Activated T-helper 2 cell treated with anti-CD3 and anti-CD28 coated beads, Interferon-gamma antibody, Interleukin-2, Interleukin-4, amounts not matched to agents 10 μg/mL and 5 μg/mL and 100 μg/mL, durations not matched to agents 14 hours and 24 hours and 36 hours (primary cell): ENCODE measurements around the gene TMEM207. TPM values are rescaled to one million over a fixed set of nuclear protein-coding genes. Genes with fewer than 3 reads are reported as not detected.

Source experiments
- DNase-seq: peaks from one replicate; pipeline ENCODE4 v3.0.0; 2021; ENCODE audit warnings: low spot score
- H3K27ac Mint-ChIP-seq: one replicate; pipeline ENCODE4 v1.8.0; 2021; ENCODE audit warnings: mixed read lengths
- H3K27me3 Mint-ChIP-seq: one replicate; pipeline ENCODE4 v1.8.0; 2021; ENCODE audit warnings: low read depth, mixed read lengths
- H3K36me3 Mint-ChIP-seq: one replicate; pipeline ENCODE4 v1.8.0; 2021; ENCODE audit warnings: low read depth, mixed read lengths
- H3K4me1 Mint-ChIP-seq: one replicate; pipeline ENCODE4 v1.8.0; 2021; ENCODE audit warnings: low read depth, mixed read lengths
- H3K4me3 Mint-ChIP-seq: one replicate; pipeline ENCODE4 v1.8.0; 2021; ENCODE audit warnings: low read depth, mild to moderate bottlenecking, moderate library complexity, mixed read lengths
- H3K9me3 Mint-ChIP-seq: one replicate; pipeline ENCODE4 v1.8.0; 2021; ENCODE audit warnings: mixed read lengths
- intact Hi-C: fragments of 100-400 bp; cut with micrococcal nuclease; formaldehyde crosslinking; loops from one replicate; pipeline ENCODE4 v1.15.1; 2023
- total RNA-seq: library from RNA; stranded (reverse); gene quantifications from 2 replicates; pipeline ENCODE4 v1.2.3, GENCODE V29; 2022

TMEM207 gene
- total RNA-seq, 1 donor from 2014 or later, result not detected

DNA sequence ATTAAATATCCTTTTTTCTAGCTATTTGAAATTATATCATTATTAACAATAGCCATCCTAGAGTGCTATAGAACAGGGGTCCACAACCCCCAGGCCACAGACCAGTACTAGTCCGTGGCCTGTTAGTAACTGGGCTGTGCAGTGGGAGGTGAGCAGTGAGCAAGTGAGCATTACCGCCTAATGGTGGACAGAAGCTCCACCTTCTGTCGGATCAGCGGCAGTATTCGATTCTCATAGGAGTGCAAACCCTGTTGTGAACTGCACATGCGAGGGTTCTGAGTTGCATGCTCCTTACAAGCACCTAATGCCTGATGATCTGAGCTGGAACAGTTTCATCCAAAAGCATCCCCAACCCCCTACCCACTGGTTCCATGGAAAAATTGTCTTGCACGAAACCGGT lies 50.0 kb downstream of the TMEM207 start:
- H3K9me3 Mint-ChIP-seq, result no peaks in the 10 kb centered on the region
- DNase-seq, result no peak
- H3K4me3 Mint-ChIP-seq, result no peak overlapping the region
- H3K27ac Mint-ChIP-seq, result no peak overlapping the region
- intact Hi-C loops, result no loop called here
- peaks cover 3% of the 10 kb centered on the region for H3K27me3 Mint-ChIP-seq
- H3K4me1 Mint-ChIP-seq, result no peaks in the 10 kb centered on the region
- H3K36me3 Mint-ChIP-seq, result no peaks in the 10 kb centered on the region

DNA sequence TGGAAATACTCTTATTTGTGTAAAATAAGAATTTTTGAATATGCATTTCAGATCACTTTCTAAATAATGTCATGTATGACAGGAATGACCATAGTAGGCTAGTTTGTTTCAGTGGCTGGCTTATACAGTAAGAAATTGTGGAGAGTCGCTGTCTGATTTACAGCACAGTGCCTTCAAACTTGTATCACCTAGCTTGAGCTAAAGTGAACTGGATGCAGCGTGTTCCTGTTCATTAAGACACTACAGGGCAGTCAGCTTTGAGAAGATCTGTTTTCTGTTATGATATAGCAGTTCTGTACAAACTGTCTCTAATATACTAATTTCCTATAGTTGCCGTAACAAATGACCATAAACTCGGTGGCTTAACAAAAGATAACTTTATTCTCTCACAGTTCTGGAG lies 51.8 kb downstream of the TMEM207 start:
- H3K4me1 Mint-ChIP-seq, result no peaks in the 10 kb centered on the region
- no peaks in the 10 kb centered on the region for H3K36me3 Mint-ChIP-seq
- H3K9me3 Mint-ChIP-seq, result no peaks in the 10 kb centered on the region
- H3K4me3 Mint-ChIP-seq, result no peak overlapping the region
- H3K27me3 Mint-ChIP-seq, result peaks cover 7% of the 10 kb centered on the region
- DNase-seq, result no peak
- intact Hi-C loops, result no loop called here
- H3K27ac Mint-ChIP-seq, result no peak overlapping the region

DNA sequence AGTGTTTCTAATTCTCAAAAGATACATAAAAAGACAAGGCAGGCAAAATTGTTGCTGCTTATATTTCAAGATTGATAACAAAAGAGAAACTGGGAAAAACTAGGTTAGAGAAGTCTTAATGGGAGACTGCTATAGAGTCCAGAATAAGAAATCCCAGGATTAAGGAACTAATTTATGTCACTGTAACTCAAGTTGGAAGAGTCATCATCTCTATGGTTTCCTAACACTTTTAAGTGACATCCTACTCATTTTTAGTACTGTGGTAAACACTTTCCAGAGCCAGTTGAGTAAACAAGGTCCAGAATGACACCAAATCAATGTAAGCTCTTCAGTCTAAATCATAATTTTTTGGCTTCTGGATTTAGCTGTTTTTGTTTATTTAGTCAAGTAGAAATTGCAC lies 53.7 kb downstream of the TMEM207 start:
- DNase-seq, result no peak
- no peaks in the 10 kb centered on the region for H3K36me3 Mint-ChIP-seq
- intact Hi-C loops, result no loop called here
- no peak overlapping the region for H3K4me3 Mint-ChIP-seq
- no peaks in the 10 kb centered on the region for H3K9me3 Mint-ChIP-seq
- H3K27ac Mint-ChIP-seq, result no peak overlapping the region
- H3K27me3 Mint-ChIP-seq, result peaks cover 10% of the 10 kb centered on the region
- H3K4me1 Mint-ChIP-seq, result no peaks in the 10 kb centered on the region

DNA sequence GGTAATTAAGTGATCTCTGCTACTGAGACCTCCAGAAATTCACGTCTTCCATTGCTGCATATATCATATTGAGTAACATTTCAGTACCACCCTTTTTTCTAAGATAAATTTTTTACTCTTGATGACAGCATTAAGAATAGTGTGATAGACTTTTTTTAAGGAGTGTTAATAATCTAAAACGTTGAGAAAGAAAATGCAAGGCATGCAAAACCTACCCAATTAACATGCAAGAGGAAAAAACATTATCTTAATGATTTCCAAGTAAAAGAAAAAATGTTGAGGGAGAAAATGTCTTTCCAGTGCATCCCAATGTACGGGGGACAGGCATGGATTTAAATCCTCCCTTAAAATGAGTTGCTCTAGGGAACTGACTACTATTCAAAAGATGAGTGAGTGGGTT lies 61.0 kb downstream of the TMEM207 start:
- intact Hi-C loops, result no loop called here
- H3K4me1 Mint-ChIP-seq, result no peaks in the 10 kb centered on the region
- H3K27me3 Mint-ChIP-seq, result peaks cover 14% of the 10 kb centered on the region
- H3K27ac Mint-ChIP-seq, result no peak overlapping the region
- H3K36me3 Mint-ChIP-seq, result no peaks in the 10 kb centered on the region
- no peaks in the 10 kb centered on the region for H3K9me3 Mint-ChIP-seq
- no peak overlapping the region for H3K4me3 Mint-ChIP-seq
- DNase-seq, result no peak

DNA sequence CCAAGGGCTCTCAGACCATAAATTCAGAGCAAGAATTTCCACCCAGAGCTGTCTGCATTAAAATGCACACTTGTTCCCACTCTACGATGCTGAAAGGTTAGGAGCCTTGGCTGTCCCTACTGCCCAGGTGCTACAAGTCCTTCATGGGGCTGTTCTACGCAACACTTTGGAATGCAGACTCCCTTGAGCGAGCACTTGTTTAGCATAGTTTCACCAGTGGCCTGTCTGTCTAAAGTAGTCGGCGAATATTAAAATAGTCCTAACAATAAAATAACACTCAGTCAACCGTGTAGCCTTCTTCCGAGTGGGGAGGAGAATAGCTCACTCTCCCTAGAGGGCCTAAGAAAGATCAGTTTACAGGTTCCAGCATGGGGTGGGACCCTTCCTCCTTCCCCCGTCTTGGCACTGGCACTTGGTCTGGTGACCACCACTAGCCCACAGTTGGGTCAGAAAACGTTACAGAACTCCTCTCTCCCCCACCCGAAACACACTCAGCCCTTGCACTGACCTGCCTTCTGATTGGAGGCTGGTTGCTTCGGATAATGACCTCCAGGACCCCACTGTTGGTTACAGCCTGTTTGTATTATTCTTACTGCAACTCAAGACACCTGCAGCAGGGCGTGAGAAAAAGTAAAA lies 62.0 kb downstream of the TMEM207 start, which contains the start of gene CLDN16:
Gene CLDN16, plus strand, starts transcription at position 586 of the 636 bp plus-strand sequence. CDS start 167 bp downstream, outside the sequence.
- intact Hi-C loops, result no loop called here
- no peak for DNase-seq
- Mint-ChIP-seq H3K4me1 (no peaks in the 10 kb centered on the region), H3K36me3 (no peaks in the 10 kb centered on the region), H3K4me3 (no peak within 1 kb of the TSS), H3K9me3 (no peaks in the 10 kb centered on the region), H3K27ac (no peak within 1 kb of the TSS), H3K27me3 (peaks cover 10% of the 10 kb centered on the region)

DNA sequence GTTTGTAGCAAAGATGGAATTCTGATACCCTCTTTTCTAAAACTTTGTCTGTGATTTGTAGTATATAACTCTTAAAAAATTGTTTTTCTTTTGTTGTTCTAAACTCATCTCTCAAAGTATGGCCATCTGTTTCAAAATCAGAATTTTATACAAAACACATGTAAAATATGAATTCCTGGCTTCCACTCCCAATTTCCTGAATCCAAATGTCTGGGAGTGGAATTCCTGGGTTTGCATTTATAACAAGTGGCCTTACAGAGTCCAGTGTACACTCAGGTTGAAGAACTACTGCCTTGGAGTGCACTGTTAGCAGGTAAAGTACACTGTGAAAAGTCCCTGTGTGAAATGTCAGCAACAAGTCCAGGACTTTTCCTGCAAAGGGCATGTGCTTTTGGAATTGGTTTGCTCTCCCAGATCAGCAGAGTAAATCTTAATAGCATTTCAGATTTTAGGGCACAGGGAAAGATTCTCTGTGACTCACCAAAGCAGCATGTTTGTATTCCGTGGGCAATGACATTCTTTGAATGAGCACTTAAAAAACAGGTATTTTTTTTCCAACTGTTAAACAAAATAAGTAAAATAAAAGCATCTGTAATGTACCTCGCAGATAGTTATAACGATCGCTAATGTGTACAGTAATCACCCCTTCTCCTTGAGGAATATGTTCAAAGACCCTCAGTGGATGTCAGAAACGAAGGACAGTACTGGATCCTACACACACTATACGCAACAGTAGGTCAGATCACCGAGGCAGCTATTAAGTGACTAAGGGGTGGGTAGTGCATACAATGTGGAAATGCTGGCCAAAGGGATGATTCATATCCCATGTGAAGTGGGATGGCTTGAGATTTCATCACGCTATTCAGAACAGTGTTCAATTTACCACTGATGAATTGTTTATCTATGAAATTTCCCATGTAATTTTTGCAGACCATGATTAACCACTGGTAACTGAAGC lies 63.7 kb downstream of the TMEM207 start:
- intact Hi-C loops, result loop anchor here (2.0 kb wide), 1 partner anchor 159 kb away; no protein-coding TSS in a partner anchor
- Mint-ChIP-seq H3K4me1 (no peaks in the 10 kb centered on the region), H3K36me3 (no peaks in the 10 kb centered on the region), H3K27me3 (peaks cover 7% of the 10 kb centered on the region), H3K27ac (no peak overlapping the region), H3K9me3 (no peaks in the 10 kb centered on the region), H3K4me3 (no peak overlapping the region)
- DNase-seq, result no peak

DNA sequence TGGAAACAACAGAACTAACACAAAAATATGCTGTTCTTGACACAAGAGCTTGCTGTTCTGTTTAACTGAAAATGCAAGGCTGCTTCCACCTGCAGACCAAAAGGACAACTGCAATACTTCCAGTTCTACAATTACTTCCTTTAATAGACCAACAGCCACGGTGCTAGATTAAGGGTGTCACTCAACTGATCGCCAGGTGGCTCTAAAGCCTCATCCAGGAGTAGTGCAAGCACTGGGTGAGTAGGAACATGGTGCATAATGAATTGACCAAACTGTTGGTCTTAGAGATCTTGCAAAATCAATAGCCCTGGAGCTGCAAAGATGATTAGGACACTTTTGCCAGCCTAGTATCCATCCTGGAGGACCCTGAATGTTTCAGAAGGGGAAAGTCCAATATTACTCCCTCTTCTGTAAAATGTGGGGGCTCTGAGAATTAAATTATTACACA lies 65.4 kb downstream of the TMEM207 start:
- Mint-ChIP-seq H3K4me1 (no peaks in the 10 kb centered on the region), H3K36me3 (no peaks in the 10 kb centered on the region), H3K4me3 (no peak overlapping the region), H3K27ac (no peak overlapping the region), H3K27me3 (peaks cover 7% of the 10 kb centered on the region), H3K9me3 (no peaks in the 10 kb centered on the region)
- intact Hi-C loops, result loop anchor here (2.0 to 5.0 kb wide), 2 partner anchors 158 to 313 kb away; no protein-coding TSS in a partner anchor
- no peak for DNase-seq

DNA sequence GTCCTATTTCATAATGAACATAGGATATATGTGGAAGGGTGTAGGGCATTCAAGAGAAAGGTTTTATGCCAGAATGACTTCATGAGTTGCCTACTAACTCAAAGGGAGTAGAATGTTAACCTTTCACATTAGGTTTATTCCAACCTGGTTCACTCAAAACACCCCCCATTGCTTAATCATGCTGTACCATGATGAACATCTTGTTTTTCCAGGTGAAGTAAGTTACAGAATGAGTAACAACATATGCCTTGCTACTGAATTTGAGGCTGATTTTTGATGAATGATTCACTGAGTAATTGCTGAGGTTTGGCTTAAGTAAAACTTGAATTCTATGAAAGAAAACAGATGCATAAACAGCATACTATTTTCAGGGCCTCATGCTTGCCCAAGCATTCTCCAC lies 67.6 kb downstream of the TMEM207 start:
- Mint-ChIP-seq H3K27me3 (peaks cover 3% of the 10 kb centered on the region), H3K9me3 (no peaks in the 10 kb centered on the region), H3K4me1 (no peaks in the 10 kb centered on the region), H3K27ac (no peak overlapping the region), H3K4me3 (no peak overlapping the region), H3K36me3 (no peaks in the 10 kb centered on the region)
- intact Hi-C loops, result loop anchor here (5.0 kb wide), 1 partner anchor 315 kb away; no protein-coding TSS in a partner anchor
- no peak for DNase-seq

DNA sequence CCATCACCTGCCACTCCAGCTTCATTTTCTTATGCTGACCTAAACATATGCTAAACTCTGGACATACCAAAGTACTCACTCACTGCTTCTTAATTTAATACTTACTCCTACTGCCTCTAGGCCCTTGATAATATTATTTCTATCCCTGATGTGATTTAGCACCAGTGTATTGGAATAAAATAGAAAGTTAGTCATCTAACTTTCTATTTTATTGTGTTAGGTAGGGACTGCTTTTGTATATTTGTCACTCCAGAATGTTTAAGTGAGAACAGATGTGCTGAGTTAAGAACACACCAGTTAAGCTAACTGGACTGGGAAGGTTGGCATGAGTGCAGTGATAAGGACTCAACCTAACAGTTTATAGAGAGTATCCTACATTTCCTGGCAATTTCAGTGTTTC lies 68.3 kb downstream of the TMEM207 start:
- H3K9me3 Mint-ChIP-seq, result no peaks in the 10 kb centered on the region
- H3K27ac Mint-ChIP-seq, result no peak overlapping the region
- no peak overlapping the region for H3K4me3 Mint-ChIP-seq
- intact Hi-C loops, result loop anchor here (5.0 kb wide), 1 partner anchor 316 kb away; no protein-coding TSS in a partner anchor
- H3K36me3 Mint-ChIP-seq, result no peaks in the 10 kb centered on the region
- no peaks in the 10 kb centered on the region for H3K4me1 Mint-ChIP-seq
- H3K27me3 Mint-ChIP-seq, result peaks cover 7% of the 10 kb centered on the region
- no peak for DNase-seq

DNA sequence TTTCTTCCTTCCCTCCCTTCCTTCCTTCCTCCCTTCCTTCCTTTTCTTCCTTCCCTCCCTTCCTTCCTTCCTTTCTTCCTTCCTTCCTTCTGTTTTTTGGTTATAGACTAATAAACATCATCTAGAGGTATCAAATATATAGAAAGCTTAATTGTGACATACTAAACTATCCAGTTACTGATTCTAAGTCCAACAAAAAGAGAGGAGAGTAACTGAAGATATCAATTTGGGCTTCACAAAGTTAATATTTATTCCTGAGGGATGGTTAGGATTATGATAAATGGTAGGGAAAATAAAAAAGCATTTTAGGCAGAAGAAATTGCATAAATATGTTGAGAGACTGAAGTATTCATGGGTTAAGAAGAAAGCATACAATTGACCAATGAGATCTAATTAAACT lies 69.5 kb downstream of the TMEM207 start:
- Mint-ChIP-seq H3K4me3 (no peak overlapping the region), H3K27me3 (peaks cover 11% of the 10 kb centered on the region), H3K4me1 (no peaks in the 10 kb centered on the region), H3K27ac (no peak overlapping the region), H3K36me3 (no peaks in the 10 kb centered on the region), H3K9me3 (no peaks in the 10 kb centered on the region)
- intact Hi-C loops, result loop anchor here (5.0 kb wide), 1 partner anchor 317 kb away; no protein-coding TSS in a partner anchor
- DNase-seq, result no peak
